Body of pancreas (tissue), 4 donors: ENCODE data around the gene SIK3. TPM values are rescaled to one million over a fixed set of nuclear protein-coding genes. Genes with fewer than 3 reads are reported as not detected.

Source experiments
- ATAC-seq: fragments of 150-250 bp; one replicate; pipeline ENCODE4 v1.9.1; 2016
- DNase-seq, 4 donors: peaks; one replicate each; pipeline ENCODE4 v3.0.0-alpha.2; 2019
- H3K27ac ChIP-seq, 4 donors: fragments of 200-600 bp; sonication (generic); 1 replicate in 3 of 4; 2 replicates in 1 of 4; pipeline versions ENCODE4 v1.5.1 to v1.6.1; 2016 to 2019; ENCODE audit warnings: mild to moderate bottlenecking in 1 of 4, mixed read lengths in 1 of 4, moderate library complexity in 1 of 4
- H3K27me3 ChIP-seq, 2 donors: fragments of 200-600 bp; sonication (generic); one replicate each; pipeline ENCODE4 v1.6.0; 2016; ENCODE audit warnings: mild to moderate bottlenecking in 1 of 2
- H3K36me3 ChIP-seq, 2 donors: fragments of 200-600 bp; sonication (generic); replicated peaks in 1 of 2; 2 replicates each; pipeline ENCODE4 v1.5.1; 2016; ENCODE audit warnings: low read depth in 2 of 2; ENCODE audit not compliant: insufficient read depth in 1 of 2
- H3K4me1 ChIP-seq: fragments of 200-600 bp; sonication (generic); one replicate; pipeline ENCODE4 v1.6.0; 2016
- H3K4me3 ChIP-seq, 2 donors: fragments of 200-600 bp; sonication (generic); 1 replicate in 1 of 2; 2 replicates in 1 of 2; pipeline ENCODE4 v1.5.1; 2016 to 2019
- H3K9me3 ChIP-seq, 3 donors: fragments of 200-600 bp; sonication (generic); 1 replicate in 2 of 3; 2 replicates in 1 of 3; pipeline ENCODE4 v1.5.1; 2016
- CTCF ChIP-seq, 7 experiments: fragments of 450-650 bp in 4 of 7; fragments of 200-600 bp in 3 of 7; sonication (generic) in 3 of 7; IDR thresholded peaks; one replicate each; pipeline ENCODE4 v1.5.1; 2016 to 2019; ENCODE audit warnings: antibody characterized with exemption in 7 of 7
- POLR2A ChIP-seq, 3 donors: fragments of 450-650 bp; IDR thresholded peaks; one replicate each; pipeline ENCODE4 v1.6.1; 2016; ENCODE audit warnings: antibody characterized with exemption in 3 of 3, mild to moderate bottlenecking in 2 of 3
- WGBS, 2 donors: methylation state at CpG; one replicate each; pipeline ENCODE4 v1.1.5; 2017; 5-methylcytosine and 5-hydroxymethylcytosine counted together
- intact Hi-C: fragments of 100-400 bp; cut with DNase I; formaldehyde crosslinking; loops from one replicate; pipeline ENCODE4 v1.15.1; 2023
- total RNA-seq, 2 donors: library from RNA; depleted of rRNA; stranded (reverse); fragments of >200 nt; gene quantifications; one replicate each; pipeline ENCODE4 v1.1.0, GENCODE V29; 2016

Gene SIK3
- total RNA-seq, 2 donors from 2014 or later, result 24.1 to 46.1 TPM

- Histone ChIP-seq H3K9me3 (no peaks in the 10 kb centered on the region), H3K36me3 (no peaks in the 10 kb centered on the region), H3K4me1 (no peaks in the 10 kb centered on the region), H3K27ac (no peak overlapping the region), H3K27me3 (no peaks in the 10 kb centered on the region), H3K4me3 (no peak overlapping the region)
- intact Hi-C loops, result no loop called here
- ATAC-seq (no peak), DNase-seq (no peak)
- TF ChIP-seq POLR2A (IDR thresholded peaks at IDR 0.05) (no peak), CTCF (IDR thresholded peaks at IDR 0.05) (no peak)
- WGBS, 2 donors, result 86 to 87% methylated on average over 9 of the region's 9 CpGs
Measured at GRCh38 chr11:116819049-116819448, 279.2 kb downstream of the SIK3 start.

GRCh38 chr11:116814502-116814901 lies 283.7 kb downstream of the SIK3 start:
- Histone ChIP-seq H3K4me3 (no peak overlapping the region), H3K27me3 (no peaks in the 10 kb centered on the region), H3K4me1 (peaks cover 19% of the 10 kb centered on the region), H3K9me3 (no peaks in the 10 kb centered on the region), H3K27ac (no peak overlapping the region), H3K36me3 (no peaks in the 10 kb centered on the region)
- ATAC-seq (no peak), DNase-seq (no peak)
- intact Hi-C loops, result no loop called here
- TF ChIP-seq POLR2A (IDR thresholded peaks at IDR 0.05) (no peak), CTCF (IDR thresholded peaks at IDR 0.05) (no peak)
- 84 to 91% methylated on average over 6 of the region's 6 CpGs for WGBS, 2 donors

GRCh38 chr11:116813781-116814471 lies 284.3 kb downstream of the SIK3 start:
- Histone ChIP-seq H3K4me3 (no peak overlapping the region), H3K36me3 (no peaks in the 10 kb centered on the region), H3K27ac (no peak overlapping the region), H3K27me3 (no peaks in the 10 kb centered on the region), H3K4me1 (peaks cover 25% of the 10 kb centered on the region), H3K9me3 (no peaks in the 10 kb centered on the region)
- WGBS, 2 donors, result 69 to 72% methylated on average over 4 to 5 of the region's 5 CpGs
- intact Hi-C loops, result no loop called here
- no peak for TF ChIP-seq CTCF (IDR thresholded peaks at IDR 0.05)
- DNase-seq, result no peak
- no peak for ATAC-seq

- intact Hi-C loops, result no loop called here
- H3K4me1 ChIP-seq, result peaks cover 32% of the 10 kb centered on the region
- no peak for ATAC-seq
Measured at GRCh38 chr11:116813170-116813569, 285.1 kb downstream of the SIK3 start.

More at GRCh38 chr11:116813170-116813569, 285.1 kb downstream of the SIK3 start:
- no peaks in the 10 kb centered on the region for H3K9me3 ChIP-seq
- no peak overlapping the region for H3K27ac ChIP-seq
- H3K27me3 ChIP-seq, result no peaks in the 10 kb centered on the region
- TF ChIP-seq CTCF (IDR thresholded peaks at IDR 0.05) (no peak), POLR2A (IDR thresholded peaks at IDR 0.05) (no peak)
- H3K4me3 ChIP-seq, result no peak overlapping the region
- no peaks in the 10 kb centered on the region for H3K36me3 ChIP-seq
- WGBS, 2 donors, result 100% methylated on average over 1 of the region's 1 CpG
- no peak for DNase-seq
